ENCODE results near the gene BARX2.
"Not testable (repeated sequence)": the region's sequence is repeated elsewhere in the genome, so short reads cannot be mapped to it uniquely, and the experiment has no call there.

Gene BARX2

GRCh38 chr11:129375751-129376657 lies at the start of gene BARX2:
BARX2 (plus strand) TSS chr11:129375848; CDS start chr11:129376036, 188 bp downstream.
- DNase-seq: peak; percentile 32

GRCh38 chr11:129326921-129327320 lies 48.7 kb upstream of the BARX2 start:
- no peak for DNase-seq

GRCh38 chr11:129327708-129328107 lies 47.9 kb upstream of the BARX2 start:
- not testable (repeated sequence) for DNase-seq

- DNase-seq: no peak
These were observed 46.9 kb upstream of the BARX2 start for GRCh38 chr11:129328756-129329155.

GRCh38 chr11:129331217-129331616 lies 44.4 kb upstream of the BARX2 start:
- DNase-seq: no peak

GRCh38 chr11:129331871-129332274 lies 43.8 kb upstream of the BARX2 start:
- DNase-seq: peak; percentile 73

- no peak for DNase-seq
These were observed 41.8 kb upstream of the BARX2 start for GRCh38 chr11:129333873-129334272.

GRCh38 chr11:129344301-129344940 lies 31.2 kb upstream of the BARX2 start:
- not testable (repeated sequence) for DNase-seq

GRCh38 chr11:129346916-129347315 lies 28.7 kb upstream of the BARX2 start:
- peak; percentile 13 for DNase-seq

- DNase-seq: no peak
These were observed 26.8 kb upstream of the BARX2 start for GRCh38 chr11:129348813-129349212.

GRCh38 chr11:129352676-129353075 lies 23.0 kb upstream of the BARX2 start:
- no peak for DNase-seq

- DNase-seq: no peak
These were observed 21.0 kb upstream of the BARX2 start for GRCh38 chr11:129354691-129355090.

- DNase-seq: no peak
These were observed 15.9 kb upstream of the BARX2 start for GRCh38 chr11:129359748-129360147.

GRCh38 chr11:129364143-129364654 lies 11.4 kb upstream of the BARX2 start:
- peak; percentile 85 for DNase-seq

GRCh38 chr11:129365816-129366215 lies 9.8 kb upstream of the BARX2 start:
- no peak for DNase-seq

GRCh38 chr11:129366737-129367597 lies 8.7 kb upstream of the BARX2 start:
- DNase-seq: no peak

- no peak for DNase-seq
These were observed 6.6 kb upstream of the BARX2 start for GRCh38 chr11:129368889-129369672.

- no peak for DNase-seq
These were observed 4.9 kb upstream of the BARX2 start for GRCh38 chr11:129370715-129371114.

- no peak for DNase-seq
These were observed 2.8 kb upstream of the BARX2 start for GRCh38 chr11:129372609-129373488.

GRCh38 chr11:129373489-129373953 lies 2.1 kb upstream of the BARX2 start:
- peak; percentile 13 for DNase-seq
